Measurements from ENCODE around the gene LRTM2. TPM values are rescaled to one million over a fixed set of nuclear protein-coding genes. Genes with fewer than 3 reads are reported as not detected.

Gene LRTM2
- total and polyA plus RNA-seq, 4 donors = not detected

DNA sequence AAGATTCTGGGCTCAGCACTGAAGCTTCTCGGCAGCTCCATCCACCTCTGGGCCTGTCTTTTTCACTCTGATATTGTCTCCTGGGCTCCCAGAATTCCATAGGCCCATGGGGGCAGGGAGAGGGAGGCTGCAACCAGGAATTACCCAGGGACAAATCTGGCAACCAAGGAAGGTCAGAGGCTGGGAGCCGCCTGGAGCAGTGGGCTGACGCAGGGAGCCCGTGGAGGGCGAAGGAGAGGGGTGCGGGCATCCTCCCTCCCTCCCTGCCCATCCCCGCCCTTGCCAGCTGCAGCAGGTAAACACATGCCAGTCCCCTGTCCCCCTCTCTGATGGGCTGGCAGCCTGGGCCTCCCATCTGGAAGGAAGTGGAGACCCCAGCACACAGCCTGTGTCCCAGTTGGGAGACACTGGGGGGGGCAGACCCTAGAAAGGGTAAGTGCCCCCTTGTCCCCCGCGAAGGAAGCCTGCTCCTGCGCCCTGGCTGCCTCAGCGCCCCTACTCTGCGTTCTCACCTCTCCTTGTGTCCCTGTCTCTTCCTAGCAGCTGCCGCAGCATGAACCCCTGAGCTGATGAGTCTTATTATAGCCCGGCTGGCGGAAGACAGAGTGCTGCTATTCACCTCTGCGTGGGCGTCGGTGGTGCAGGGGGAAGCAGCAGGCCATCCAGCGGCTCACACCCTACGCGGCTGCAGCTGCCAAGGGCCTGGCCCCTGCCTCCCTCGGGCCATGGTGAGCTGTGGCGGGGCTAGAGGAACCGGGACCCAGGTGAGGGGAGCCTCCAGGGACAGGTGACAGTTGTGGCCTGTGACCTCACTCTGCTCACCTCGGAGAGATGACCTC is 6.7 kb downstream of the LRTM2 start:
- Histone ChIP-seq H3K27ac (ENCODE audit: low read depth in 1 of 2, low read length in 2 of 2) (no peak overlapping the region), H3K9me3 (ENCODE audit: control insufficient read depth in 4 of 4, low read length in 3 of 4) (no peaks in the 10 kb centered on the region), H3K4me1 (ENCODE audit: control insufficient read depth in 4 of 4, insufficient read depth in 4 of 4, low read length in 3 of 4) (no peaks in the 10 kb centered on the region), H3K36me3 (ENCODE audit: control insufficient read depth in 4 of 4, insufficient read depth in 3 of 4, low read depth in 1 of 4, low read length in 3 of 4) (no peaks in the 10 kb centered on the region), H3K27me3 (ENCODE audit: control insufficient read depth in 4 of 4, insufficient read depth in 4 of 4, low read length in 3 of 4) (peaks cover 0 to 5% (median 2%) of the 10 kb centered on the region in 4 donors), H3K9ac (ENCODE audit: low read depth in 1 of 2, low read length in 2 of 2) (no peak overlapping the region), H3K4me3 (ENCODE audit: low read depth in 1 of 3, low read length in 3 of 3) (no peak overlapping the region)
- no peak for TF ChIP-seq TAF1 (conservative IDR thresholded peaks at IDR 0.05)
- TF ChIP-seq, protein P1, sequence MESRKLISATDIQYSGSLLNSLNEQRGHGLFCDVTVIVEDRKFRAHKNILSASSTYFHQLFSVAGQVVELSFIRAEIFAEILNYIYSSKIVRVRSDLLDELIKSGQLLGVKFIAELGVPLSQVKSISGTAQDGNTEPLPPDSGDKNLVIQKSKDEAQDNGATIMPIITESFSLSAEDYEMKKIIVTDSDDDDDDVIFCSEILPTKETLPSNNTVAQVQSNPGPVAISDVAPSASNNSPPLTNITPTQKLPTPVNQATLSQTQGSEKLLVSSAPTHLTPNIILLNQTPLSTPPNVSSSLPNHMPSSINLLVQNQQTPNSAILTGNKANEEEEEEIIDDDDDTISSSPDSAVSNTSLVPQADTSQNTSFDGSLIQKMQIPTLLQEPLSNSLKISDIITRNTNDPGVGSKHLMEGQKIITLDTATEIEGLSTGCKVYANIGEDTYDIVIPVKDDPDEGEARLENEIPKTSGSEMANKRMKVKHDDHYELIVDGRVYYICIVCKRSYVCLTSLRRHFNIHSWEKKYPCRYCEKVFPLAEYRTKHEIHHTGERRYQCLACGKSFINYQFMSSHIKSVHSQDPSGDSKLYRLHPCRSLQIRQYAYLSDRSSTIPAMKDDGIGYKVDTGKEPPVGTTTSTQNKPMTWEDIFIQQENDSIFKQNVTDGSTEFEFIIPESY (IDR thresholded peaks at IDR 0.05) = no peak
- no peak for TF ChIP-seq SP1 (IDR thresholded peaks at IDR 0.05)
- TF ChIP-seq, protein P2, sequence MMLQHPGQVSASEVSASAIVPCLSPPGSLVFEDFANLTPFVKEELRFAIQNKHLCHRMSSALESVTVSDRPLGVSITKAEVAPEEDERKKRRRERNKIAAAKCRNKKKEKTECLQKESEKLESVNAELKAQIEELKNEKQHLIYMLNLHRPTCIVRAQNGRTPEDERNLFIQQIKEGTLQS (IDR thresholded peaks at IDR 0.05) = no peak
- TF ChIP-seq RXRA (IDR thresholded peaks at IDR 0.05) = no peak
- no peak for TF ChIP-seq EGR1 (IDR thresholded peaks at IDR 0.05; ENCODE audit: low read depth in 2 of 2)
- TF ChIP-seq JUND (IDR thresholded peaks at IDR 0.05) = no peak
- DNase-seq (ENCODE audit: low spot score) = no peak
- 81% methylated on average over 25 of the region's 25 CpGs for WGBS

DNA sequence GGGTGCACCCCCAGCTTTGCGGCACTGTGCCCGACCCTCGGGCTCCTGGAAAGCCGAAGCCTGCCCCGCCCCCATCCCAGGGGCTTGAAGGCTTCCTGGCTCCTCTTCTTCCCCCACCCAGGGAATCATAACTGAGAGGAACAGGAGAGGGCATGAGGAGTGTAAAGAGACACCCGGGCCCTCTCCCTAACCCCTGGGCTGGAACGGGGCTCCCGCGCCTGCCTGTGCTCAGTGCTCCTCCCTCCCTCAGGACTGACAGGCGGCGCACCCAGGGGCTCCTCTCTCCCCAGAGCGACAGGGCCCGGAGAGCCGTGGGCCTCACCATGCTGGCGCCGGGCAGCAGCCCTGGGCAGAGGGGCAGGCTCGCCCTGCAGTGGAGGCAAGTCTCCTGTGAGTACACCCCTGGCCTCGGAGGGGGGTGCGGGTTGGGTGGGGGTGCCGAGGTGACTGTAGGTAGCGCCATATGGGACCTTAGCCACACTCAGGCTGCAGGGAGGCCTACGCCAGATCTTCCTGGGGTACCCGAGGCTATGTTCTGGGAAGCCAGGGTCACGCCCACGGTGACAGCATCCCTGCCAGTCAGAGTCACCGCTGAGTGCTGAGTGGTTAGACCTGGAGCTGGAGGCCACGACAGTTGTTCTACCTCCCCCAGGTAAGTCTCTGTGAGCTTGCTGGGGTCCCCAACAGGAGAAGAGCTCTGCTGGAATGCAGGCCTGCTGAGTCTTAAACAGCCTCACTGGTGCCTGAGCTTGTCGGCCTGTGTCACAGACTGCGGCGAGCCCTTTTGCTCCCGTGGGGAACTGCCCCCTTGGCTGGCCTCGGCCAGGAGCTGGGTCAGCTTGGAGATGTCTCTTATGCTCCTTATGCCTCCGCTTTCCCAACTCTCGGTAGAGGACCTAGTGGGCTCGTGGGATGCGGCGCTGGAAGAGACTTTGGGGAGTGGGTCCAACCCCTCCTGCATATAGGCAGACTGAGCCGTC is 7.8 kb downstream of the LRTM2 start:
- 89% methylated on average over 38 of the region's 38 CpGs for WGBS
- Histone ChIP-seq H3K27me3 (ENCODE audit: control insufficient read depth in 4 of 4, insufficient read depth in 4 of 4, low read length in 3 of 4) (peaks cover 0 to 5% (median 2%) of the 10 kb centered on the region in 4 donors), H3K4me3 (ENCODE audit: low read depth in 1 of 3, low read length in 3 of 3) (no peak overlapping the region), H3K9ac (ENCODE audit: low read depth in 1 of 2, low read length in 2 of 2) (no peak overlapping the region), H3K4me1 (ENCODE audit: control insufficient read depth in 4 of 4, insufficient read depth in 4 of 4, low read length in 3 of 4) (no peaks in the 10 kb centered on the region), H3K36me3 (ENCODE audit: control insufficient read depth in 4 of 4, insufficient read depth in 3 of 4, low read depth in 1 of 4, low read length in 3 of 4) (no peaks in the 10 kb centered on the region), H3K27ac (ENCODE audit: low read depth in 1 of 2, low read length in 2 of 2) (no peak overlapping the region), H3K9me3 (ENCODE audit: control insufficient read depth in 4 of 4, low read length in 3 of 4) (no peaks in the 10 kb centered on the region)
- DNase-seq (ENCODE audit: low spot score) = no peak
- TF ChIP-seq SP1 (IDR thresholded peaks at IDR 0.05) = no peak
- no peak for TF ChIP-seq REST (IDR thresholded peaks at IDR 0.05)
- TF ChIP-seq RXRA (IDR thresholded peaks at IDR 0.05) = no peak
- TF ChIP-seq HNF4G (IDR thresholded peaks at IDR 0.05) = no peak
- no peak for TF ChIP-seq EGR1 (IDR thresholded peaks at IDR 0.05; ENCODE audit: low read depth in 2 of 2)
- TF ChIP-seq HNF4A (conservative IDR thresholded peaks at IDR 0.05) = no peak
- no peak for TF ChIP-seq CTCF (IDR thresholded peaks at IDR 0.05; ENCODE audit: low read depth, low read length, missing input control)
- TF ChIP-seq FOXA1 (IDR thresholded peaks at IDR 0.05) = no peak
- no peak for TF ChIP-seq FOXA2 (IDR thresholded peaks at IDR 0.05)
- TF ChIP-seq MAX (IDR thresholded peaks at IDR 0.05) = no peak
- TF ChIP-seq, protein P2 (IDR thresholded peaks at IDR 0.05) = no peak
- TF ChIP-seq, protein P1 (IDR thresholded peaks at IDR 0.05) = no peak
- no peak for TF ChIP-seq RAD21 (IDR thresholded peaks at IDR 0.05)
- TF ChIP-seq JUND (IDR thresholded peaks at IDR 0.05) = no peak
- no peak for TF ChIP-seq YY1 (IDR thresholded peaks at IDR 0.05)
- TF ChIP-seq NR2F2 (IDR thresholded peaks at IDR 0.05) = no peak
- no peak for TF ChIP-seq GABPA (IDR thresholded peaks at IDR 0.05 in 1 of 2, conservative IDR thresholded peaks at IDR 0.05 in 1 of 2)
- no peak for TF ChIP-seq TAF1 (conservative IDR thresholded peaks at IDR 0.05)

Data from liver (tissue), 9 donors.